ENCODE data around the gene PIP4K2A.

Gene PIP4K2A

GRCh38 chr10:22740180-22740579, 25.8 kb upstream of the PIP4K2A start:
- no peaks in the 10 kb centered on the region for H3K36me3 ChIP-seq (ENCODE audit: control insufficient read depth in 1 of 2, insufficient read depth in 2 of 2, low read length in 2 of 2)
- no peaks in the 10 kb centered on the region for H3K4me1 ChIP-seq (ENCODE audit: control insufficient read depth in 1 of 2, insufficient read depth in 2 of 2, low read length in 2 of 2)
- H3K4me3 ChIP-seq (ENCODE audit: low read depth in 1 of 2, low read length in 2 of 2) = no peak overlapping the region
- no peak overlapping the region for H3K27ac ChIP-seq (ENCODE audit: low read length)
- H3K27me3 ChIP-seq (ENCODE audit: low read depth, low read length) = no peaks in the 10 kb centered on the region
- peaks cover 0 to 3% of the 10 kb centered on the region in 2 donors for H3K9me3 ChIP-seq (ENCODE audit: control insufficient read depth in 1 of 2, low read length in 2 of 2)

DNA sequence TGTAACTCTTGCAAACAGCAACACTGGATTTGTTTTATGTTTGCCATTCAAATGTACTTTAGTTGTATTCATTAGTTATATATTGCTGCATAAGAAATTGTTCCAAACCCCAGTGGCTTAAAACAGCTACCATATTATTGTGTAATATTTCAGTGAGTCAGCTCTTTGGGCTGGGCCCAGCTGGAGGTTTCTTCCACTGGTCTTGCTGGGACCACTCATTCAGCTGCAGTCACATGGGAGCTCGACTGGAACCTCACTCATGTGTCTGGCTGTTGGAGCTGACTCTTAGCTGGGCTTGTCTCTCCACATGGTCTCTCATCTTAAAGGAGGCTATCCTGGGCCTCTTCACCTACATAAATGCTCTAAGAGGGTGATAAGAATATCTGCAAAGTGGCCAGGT, 23.2 kb upstream of the PIP4K2A start:
- Histone ChIP-seq H3K36me3 (ENCODE audit: control insufficient read depth in 1 of 2, insufficient read depth in 2 of 2, low read length in 2 of 2) (no peaks in the 10 kb centered on the region), H3K9me3 (ENCODE audit: control insufficient read depth in 1 of 2, low read length in 2 of 2) (peaks cover 0 to 3% of the 10 kb centered on the region in 2 donors), H3K4me3 (ENCODE audit: low read depth in 1 of 2, low read length in 2 of 2) (no peak overlapping the region), H3K27ac (ENCODE audit: low read length) (no peak overlapping the region), H3K4me1 (ENCODE audit: control insufficient read depth in 1 of 2, insufficient read depth in 2 of 2, low read length in 2 of 2) (no peaks in the 10 kb centered on the region), H3K27me3 (ENCODE audit: low read depth, low read length) (no peaks in the 10 kb centered on the region)

GRCh38 chr10:22736134-22736533, 21.8 kb upstream of the PIP4K2A start:
- no peaks in the 10 kb centered on the region for H3K36me3 ChIP-seq (ENCODE audit: control insufficient read depth in 1 of 2, insufficient read depth in 2 of 2, low read length in 2 of 2)
- no peaks in the 10 kb centered on the region for H3K27me3 ChIP-seq (ENCODE audit: low read depth, low read length)
- no peak overlapping the region for H3K4me3 ChIP-seq (ENCODE audit: low read depth in 1 of 2, low read length in 2 of 2)
- H3K9me3 ChIP-seq (ENCODE audit: control insufficient read depth in 1 of 2, low read length in 2 of 2) = peaks cover 0 to 3% of the 10 kb centered on the region in 2 donors
- no peak overlapping the region for H3K27ac ChIP-seq (ENCODE audit: low read length)
- H3K4me1 ChIP-seq (ENCODE audit: control insufficient read depth in 1 of 2, insufficient read depth in 2 of 2, low read length in 2 of 2) = no peaks in the 10 kb centered on the region

DNA sequence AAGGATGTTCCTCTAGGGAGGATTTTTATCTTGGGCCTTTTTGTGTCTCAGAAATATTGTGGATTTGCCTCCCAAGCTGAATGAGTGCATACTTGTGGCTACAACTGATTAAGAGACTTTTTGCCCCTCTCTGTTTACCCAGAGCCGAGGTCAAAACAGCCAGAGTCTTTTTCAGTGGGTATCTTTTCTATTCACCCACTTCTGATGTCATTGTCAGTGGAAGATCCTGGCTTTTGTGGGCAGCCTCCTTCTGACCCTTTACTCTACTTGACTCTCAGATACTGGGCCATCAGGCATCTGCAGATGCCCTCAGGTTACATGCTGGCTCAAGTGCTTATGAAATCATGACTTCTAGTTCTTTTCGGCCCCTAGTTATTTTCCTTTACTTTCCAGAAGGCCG, 19.6 kb upstream of the PIP4K2A start:
- no peak overlapping the region for H3K4me3 ChIP-seq (ENCODE audit: low read depth in 1 of 2, low read length in 2 of 2)
- H3K36me3 ChIP-seq (ENCODE audit: control insufficient read depth in 1 of 2, insufficient read depth in 2 of 2, low read length in 2 of 2) = no peaks in the 10 kb centered on the region
- H3K9me3 ChIP-seq (ENCODE audit: control insufficient read depth in 1 of 2, low read length in 2 of 2) = no peaks in the 10 kb centered on the region
- H3K27me3 ChIP-seq (ENCODE audit: low read depth, low read length) = no peaks in the 10 kb centered on the region
- no peaks in the 10 kb centered on the region for H3K4me1 ChIP-seq (ENCODE audit: control insufficient read depth in 1 of 2, insufficient read depth in 2 of 2, low read length in 2 of 2)
- H3K27ac ChIP-seq (ENCODE audit: low read length) = no peak overlapping the region

DNA sequence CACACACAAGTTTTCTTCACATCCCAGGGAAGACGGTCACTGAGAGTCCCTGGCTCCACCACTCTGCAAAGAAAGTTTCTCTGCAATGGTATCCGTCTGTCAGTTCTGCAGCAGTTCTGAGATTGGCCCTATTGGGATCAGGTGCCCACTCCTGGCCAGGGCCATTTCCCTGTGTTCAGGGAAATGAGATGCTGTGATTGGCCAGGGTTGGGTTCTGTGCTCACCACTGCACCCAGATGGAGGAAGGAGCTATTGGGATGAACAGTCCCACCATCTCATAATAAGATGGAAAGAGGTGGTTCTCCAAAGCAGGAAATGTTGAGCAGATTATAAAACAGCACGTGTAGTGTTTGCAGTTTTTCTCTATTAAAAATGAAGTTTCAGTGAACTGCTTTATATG, 13.3 kb upstream of the PIP4K2A start:
- Histone ChIP-seq H3K4me1 (ENCODE audit: control insufficient read depth in 1 of 2, insufficient read depth in 2 of 2, low read length in 2 of 2) (no peaks in the 10 kb centered on the region), H3K4me3 (ENCODE audit: low read depth in 1 of 2, low read length in 2 of 2) (no peak overlapping the region), H3K27me3 (ENCODE audit: low read depth, low read length) (no peaks in the 10 kb centered on the region), H3K9me3 (ENCODE audit: control insufficient read depth in 1 of 2, low read length in 2 of 2) (no peaks in the 10 kb centered on the region), H3K27ac (ENCODE audit: low read length) (no peak overlapping the region), H3K36me3 (ENCODE audit: control insufficient read depth in 1 of 2, insufficient read depth in 2 of 2, low read length in 2 of 2) (no peaks in the 10 kb centered on the region)

DNA sequence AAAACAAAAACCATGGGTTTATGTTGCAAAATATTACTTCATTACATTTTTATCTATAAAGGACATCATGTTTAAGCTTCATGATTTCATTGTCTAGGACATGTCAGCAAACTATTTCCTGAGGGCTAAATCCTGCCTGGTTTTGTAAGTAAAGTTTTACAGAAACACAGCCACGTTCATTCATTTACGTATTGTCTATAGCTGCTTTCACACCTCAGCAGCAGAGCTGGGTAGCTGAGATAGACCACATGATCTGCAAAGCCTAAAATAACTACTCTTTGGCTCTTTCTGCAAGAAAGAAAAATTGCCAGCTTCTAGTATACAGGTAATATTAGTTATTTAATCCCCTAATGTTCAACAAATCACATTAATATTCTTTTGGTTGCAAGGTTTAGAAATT, 12.7 kb upstream of the PIP4K2A start:
- H3K36me3 ChIP-seq (ENCODE audit: control insufficient read depth in 1 of 2, insufficient read depth in 2 of 2, low read length in 2 of 2) = no peaks in the 10 kb centered on the region
- H3K27me3 ChIP-seq (ENCODE audit: low read depth, low read length) = no peaks in the 10 kb centered on the region
- no peaks in the 10 kb centered on the region for H3K4me1 ChIP-seq (ENCODE audit: control insufficient read depth in 1 of 2, insufficient read depth in 2 of 2, low read length in 2 of 2)
- H3K4me3 ChIP-seq (ENCODE audit: low read depth in 1 of 2, low read length in 2 of 2) = no peak overlapping the region
- H3K9me3 ChIP-seq (ENCODE audit: control insufficient read depth in 1 of 2, low read length in 2 of 2) = no peaks in the 10 kb centered on the region
- H3K27ac ChIP-seq (ENCODE audit: low read length) = no peak overlapping the region

DNA sequence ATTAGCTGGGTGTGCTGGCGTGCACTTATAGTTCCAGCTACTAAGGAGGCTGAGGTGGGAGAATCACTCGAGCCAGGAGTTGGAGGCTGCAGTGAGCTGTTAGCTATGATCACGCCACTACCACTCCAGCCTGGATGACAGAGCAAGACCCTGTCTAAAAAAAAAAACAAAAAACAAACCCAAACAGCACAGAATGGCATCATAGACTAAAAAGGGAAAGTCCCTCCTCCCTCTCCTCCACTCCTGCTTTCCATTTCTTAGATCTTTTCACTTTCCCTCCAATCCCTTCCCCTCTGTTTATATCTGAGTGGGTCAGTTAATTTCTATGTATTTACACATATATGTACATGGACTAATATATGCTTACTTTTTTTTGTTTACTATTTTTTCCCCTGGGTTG, 10.4 kb upstream of the PIP4K2A start:
- no peaks in the 10 kb centered on the region for H3K4me1 ChIP-seq (ENCODE audit: control insufficient read depth in 1 of 2, insufficient read depth in 2 of 2, low read length in 2 of 2)
- H3K27me3 ChIP-seq (ENCODE audit: low read depth, low read length) = no peaks in the 10 kb centered on the region
- H3K9me3 ChIP-seq (ENCODE audit: control insufficient read depth in 1 of 2, low read length in 2 of 2) = no peaks in the 10 kb centered on the region
- H3K27ac ChIP-seq (ENCODE audit: low read length) = no peak overlapping the region
- no peaks in the 10 kb centered on the region for H3K36me3 ChIP-seq (ENCODE audit: control insufficient read depth in 1 of 2, insufficient read depth in 2 of 2, low read length in 2 of 2)
- no peak overlapping the region for H3K4me3 ChIP-seq (ENCODE audit: low read depth in 1 of 2, low read length in 2 of 2)

GRCh38 chr10:22723783-22724182, 9.4 kb upstream of the PIP4K2A start:
- Histone ChIP-seq H3K36me3 (ENCODE audit: control insufficient read depth in 1 of 2, insufficient read depth in 2 of 2, low read length in 2 of 2) (no peaks in the 10 kb centered on the region), H3K27ac (ENCODE audit: low read length) (no peak overlapping the region), H3K9me3 (ENCODE audit: control insufficient read depth in 1 of 2, low read length in 2 of 2) (no peaks in the 10 kb centered on the region), H3K4me1 (ENCODE audit: control insufficient read depth in 1 of 2, insufficient read depth in 2 of 2, low read length in 2 of 2) (no peaks in the 10 kb centered on the region), H3K4me3 (ENCODE audit: low read depth in 1 of 2, low read length in 2 of 2) (no peak overlapping the region), H3K27me3 (ENCODE audit: low read depth, low read length) (no peaks in the 10 kb centered on the region)

GRCh38 chr10:22723343-22723779, 9.0 kb upstream of the PIP4K2A start:
- Histone ChIP-seq H3K27ac (ENCODE audit: low read length) (no peak overlapping the region), H3K4me3 (ENCODE audit: low read depth in 1 of 2, low read length in 2 of 2) (no peak overlapping the region), H3K4me1 (ENCODE audit: control insufficient read depth in 1 of 2, insufficient read depth in 2 of 2, low read length in 2 of 2) (no peaks in the 10 kb centered on the region), H3K36me3 (ENCODE audit: control insufficient read depth in 1 of 2, insufficient read depth in 2 of 2, low read length in 2 of 2) (no peaks in the 10 kb centered on the region), H3K27me3 (ENCODE audit: low read depth, low read length) (no peaks in the 10 kb centered on the region), H3K9me3 (ENCODE audit: control insufficient read depth in 1 of 2, low read length in 2 of 2) (no peaks in the 10 kb centered on the region)

DNA sequence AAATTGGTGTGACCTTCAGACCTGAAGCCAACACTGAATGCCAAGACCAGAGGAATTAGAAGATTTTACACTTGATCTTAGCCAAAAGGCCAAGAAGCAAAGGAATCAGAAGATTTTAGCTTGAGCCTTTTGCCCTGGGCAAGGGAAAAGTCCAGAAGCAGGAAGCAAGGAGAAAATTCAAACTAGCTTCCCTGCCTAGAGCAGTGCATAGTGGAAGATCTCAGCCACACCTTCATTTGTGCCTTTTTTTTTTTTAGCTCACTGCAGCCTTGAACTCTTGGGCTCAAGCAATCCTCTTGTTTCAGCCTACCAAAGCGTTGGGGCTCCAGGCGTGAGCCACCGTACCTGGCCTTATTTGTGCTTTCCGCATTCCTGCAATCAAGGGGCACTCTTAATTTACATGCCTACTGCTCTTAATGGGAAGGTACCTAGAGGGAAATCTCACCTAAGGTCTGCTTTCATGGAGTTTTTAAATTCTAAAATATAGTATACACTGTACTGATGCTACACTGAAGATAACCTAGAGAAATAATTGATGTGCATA, 8.3 kb upstream of the PIP4K2A start:
- Histone ChIP-seq H3K27ac (ENCODE audit: low read length) (no peak overlapping the region), H3K27me3 (ENCODE audit: low read depth, low read length) (no peaks in the 10 kb centered on the region), H3K9me3 (ENCODE audit: control insufficient read depth in 1 of 2, low read length in 2 of 2) (no peaks in the 10 kb centered on the region), H3K4me3 (ENCODE audit: low read depth in 1 of 2, low read length in 2 of 2) (no peak overlapping the region), H3K36me3 (ENCODE audit: control insufficient read depth in 1 of 2, insufficient read depth in 2 of 2, low read length in 2 of 2) (no peaks in the 10 kb centered on the region), H3K4me1 (ENCODE audit: control insufficient read depth in 1 of 2, insufficient read depth in 2 of 2, low read length in 2 of 2) (no peaks in the 10 kb centered on the region)

DNA sequence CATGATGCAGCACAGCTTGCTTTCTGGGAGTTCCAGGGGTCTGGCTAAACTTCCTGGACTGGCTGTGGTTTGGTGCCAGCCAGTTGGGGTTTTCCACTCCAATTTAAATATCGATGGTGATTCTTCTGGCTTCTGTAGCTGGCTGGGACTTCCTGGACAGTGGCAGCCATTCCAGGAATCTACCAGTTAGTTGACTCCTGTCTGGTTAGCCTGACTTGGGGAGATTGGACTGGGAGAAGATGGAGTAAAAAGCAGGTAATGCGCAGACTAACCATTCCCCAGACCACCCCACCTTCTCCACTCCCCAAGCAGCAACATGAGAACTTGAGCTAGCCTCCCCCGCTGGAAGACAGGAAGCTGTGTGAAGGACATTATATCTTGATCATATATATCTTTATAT, 6.3 kb upstream of the PIP4K2A start:
- H3K27me3 ChIP-seq (ENCODE audit: low read depth, low read length) = no peaks in the 10 kb centered on the region
- no peaks in the 10 kb centered on the region for H3K9me3 ChIP-seq (ENCODE audit: control insufficient read depth in 1 of 2, low read length in 2 of 2)
- H3K27ac ChIP-seq (ENCODE audit: low read length) = no peak overlapping the region
- no peaks in the 10 kb centered on the region for H3K36me3 ChIP-seq (ENCODE audit: control insufficient read depth in 1 of 2, insufficient read depth in 2 of 2, low read length in 2 of 2)
- no peak overlapping the region for H3K4me3 ChIP-seq (ENCODE audit: low read depth in 1 of 2, low read length in 2 of 2)
- H3K4me1 ChIP-seq (ENCODE audit: control insufficient read depth in 1 of 2, insufficient read depth in 2 of 2, low read length in 2 of 2) = no peaks in the 10 kb centered on the region

DNA sequence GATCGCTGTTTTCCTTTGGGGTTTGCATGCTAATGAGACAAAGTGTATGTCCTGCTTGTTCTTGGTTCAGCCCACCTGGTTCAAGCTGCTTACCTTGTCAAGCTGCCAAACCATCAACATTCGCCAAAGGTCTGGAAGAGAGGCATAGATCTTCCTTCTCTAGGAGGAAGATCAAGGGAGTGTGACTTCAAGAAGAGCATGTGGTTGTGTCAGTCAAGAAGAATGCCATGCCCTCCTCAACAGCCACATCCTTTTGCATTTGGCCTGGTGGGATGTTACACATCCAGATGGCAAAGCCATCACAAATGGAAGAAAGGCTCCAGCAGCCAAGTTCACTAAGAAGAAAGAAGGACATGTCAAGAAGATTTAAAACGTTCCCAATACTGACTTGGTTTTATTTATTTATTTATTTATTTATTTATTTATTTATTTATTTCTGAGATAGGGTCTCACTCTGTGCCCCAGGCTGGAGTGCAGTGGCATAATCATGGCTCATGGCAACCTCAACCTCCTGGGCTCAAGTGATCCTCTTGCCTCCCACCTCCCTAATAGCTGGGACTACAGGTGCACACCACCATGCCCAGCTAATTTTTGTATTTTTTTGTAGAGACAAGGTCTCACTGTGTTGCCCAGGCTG, 5.1 kb upstream of the PIP4K2A start:
- Histone ChIP-seq H3K9me3 (ENCODE audit: control insufficient read depth in 1 of 2, low read length in 2 of 2) (no peaks in the 10 kb centered on the region), H3K4me3 (ENCODE audit: low read depth in 1 of 2, low read length in 2 of 2) (no peak overlapping the region), H3K4me1 (ENCODE audit: control insufficient read depth in 1 of 2, insufficient read depth in 2 of 2, low read length in 2 of 2) (no peaks in the 10 kb centered on the region), H3K36me3 (ENCODE audit: control insufficient read depth in 1 of 2, insufficient read depth in 2 of 2, low read length in 2 of 2) (no peaks in the 10 kb centered on the region), H3K27ac (ENCODE audit: low read length) (no peak overlapping the region), H3K27me3 (ENCODE audit: low read depth, low read length) (no peaks in the 10 kb centered on the region)

Data from muscle layer of duodenum (tissue), 2 donors.